H9 (cell line): ENCODE measurements around the gene HEBP2. TPM values are rescaled to one million over a fixed set of nuclear protein-coding genes. Genes with fewer than 3 reads are reported as not detected.

Experiments
- DNase-seq: peaks from one replicate; pipeline ENCODE4 v3.0.0-alpha.2; 2017
- H2AFZ ChIP-seq: one replicate; pipeline ENCODE4 v1.6.1; 2013; ENCODE audit warnings: mild to moderate bottlenecking, low read length, control low read depth, moderate library complexity
- H2AK5ac ChIP-seq: 2 replicates; pipeline ENCODE4 v1.6.1; 2013; ENCODE audit warnings: low read length, control low read depth, mixed read lengths; ENCODE audit not compliant: insufficient read length
- H2BK120ac ChIP-seq: one replicate; pipeline ENCODE4 v1.6.1; 2013; ENCODE audit warnings: low read depth, mild to moderate bottlenecking, low read length, control low read depth, inconsistent platforms; ENCODE audit not compliant: poor library complexity, severe bottlenecking
- H2BK12ac ChIP-seq: 2 replicates; pipeline ENCODE4 v1.6.1; 2013; ENCODE audit warnings: low read length, control low read depth, mixed read lengths, low read depth; ENCODE audit not compliant: insufficient read length
- H2BK15ac ChIP-seq: 2 replicates; pipeline ENCODE4 v1.6.1; 2013; ENCODE audit warnings: low read depth, low read length, control low read depth
- H2BK20ac ChIP-seq: one replicate; pipeline ENCODE4 v1.6.1; 2013; ENCODE audit warnings: low read depth, mild to moderate bottlenecking, low read length, control low read depth, inconsistent platforms; ENCODE audit not compliant: poor library complexity, severe bottlenecking
- H2BK5ac ChIP-seq: 2 replicates; pipeline ENCODE4 v1.6.1; 2013; ENCODE audit warnings: low read length, control low read depth, mixed read lengths; ENCODE audit not compliant: insufficient read length
- H3K14ac ChIP-seq: 2 replicates; pipeline ENCODE4 v1.6.1; 2013; ENCODE audit warnings: low read length, control low read depth; ENCODE audit not compliant: insufficient read depth
- H3K18ac ChIP-seq: 2 replicates; pipeline ENCODE4 v1.6.1; 2013; ENCODE audit warnings: low read depth, mild to moderate bottlenecking, mixed read lengths, low read length, control low read depth; ENCODE audit not compliant: insufficient read length
- H3K23ac ChIP-seq: 2 replicates; pipeline ENCODE4 v1.6.1; 2013; ENCODE audit warnings: low read length, control low read depth, mixed read lengths, low read depth; ENCODE audit not compliant: insufficient read length
- H3K23me2 ChIP-seq: 2 replicates; pipeline ENCODE4 v1.6.1; 2013; ENCODE audit warnings: low read depth, mild to moderate bottlenecking, mixed read lengths, low read length, control low read depth; ENCODE audit not compliant: insufficient read length, poor library complexity, severe bottlenecking
- H3K27ac ChIP-seq: 2 replicates; pipeline ENCODE4 v1.5.1; 2013; ENCODE audit warnings: low read length, control low read depth, mixed read lengths, low read depth; ENCODE audit not compliant: insufficient read length
- H3K27me3 ChIP-seq: 2 replicates; pipeline ENCODE4 v1.6.1; 2013; ENCODE audit warnings: low read length, control low read depth, inconsistent platforms; ENCODE audit not compliant: insufficient read depth
- H3K4ac ChIP-seq: 2 replicates; pipeline ENCODE4 v1.6.1; 2013; ENCODE audit warnings: low read depth, mild to moderate bottlenecking, control low read depth, inconsistent platforms, low read length, moderate library complexity
- H3K4me1 ChIP-seq: 2 replicates; pipeline ENCODE4 v1.6.1; 2013; ENCODE audit warnings: low read length, control low read depth, inconsistent platforms; ENCODE audit not compliant: insufficient read depth
- H3K4me2 ChIP-seq: 2 replicates; pipeline ENCODE4 v1.6.1; 2013; ENCODE audit warnings: low read length, control low read depth, mixed read lengths; ENCODE audit not compliant: insufficient read length, insufficient read depth
- H3K56ac ChIP-seq: 2 replicates; pipeline ENCODE4 v1.6.1; 2013; ENCODE audit warnings: low read depth, mild to moderate bottlenecking, mixed read lengths, low read length, control low read depth; ENCODE audit not compliant: insufficient read length
- H3K79me1 ChIP-seq: 2 replicates; pipeline ENCODE4 v1.6.1; 2013; ENCODE audit warnings: low read depth, mild to moderate bottlenecking, moderate library complexity, low read length, control low read depth, inconsistent platforms; ENCODE audit not compliant: insufficient read depth, poor library complexity, severe bottlenecking
- H3K79me2 ChIP-seq: 2 replicates; pipeline ENCODE4 v1.6.1; 2013; ENCODE audit warnings: low read length, control low read depth, inconsistent platforms; ENCODE audit not compliant: insufficient read depth
- H3K9ac ChIP-seq: 2 replicates; pipeline ENCODE4 v1.6.1; 2013; ENCODE audit warnings: low read length, control low read depth, mixed read lengths; ENCODE audit not compliant: insufficient read length; ENCODE audit errors: extremely low read depth
- H3K9me3 ChIP-seq: one replicate; pipeline ENCODE4 v1.6.1; 2013; ENCODE audit warnings: low read depth, low read length, inconsistent platforms; ENCODE audit not compliant: control insufficient read depth
- H3T11ph ChIP-seq: one replicate; pipeline ENCODE4 v1.6.1; 2013; ENCODE audit warnings: mild to moderate bottlenecking, low read length, control low read depth, inconsistent platforms
- H4K20me1 ChIP-seq: one replicate; pipeline ENCODE4 v1.6.1; 2013; ENCODE audit not compliant: control insufficient read depth, insufficient read length, insufficient read depth
- H4K5ac ChIP-seq: 2 replicates; pipeline ENCODE4 v1.6.1; 2013; ENCODE audit warnings: low read depth, mild to moderate bottlenecking, mixed read lengths, low read length, control low read depth; ENCODE audit not compliant: insufficient read length
- H4K8ac ChIP-seq: replicated peaks from 2 replicates; pipeline ENCODE4 v1.6.1; 2013; ENCODE audit warnings: low read length, control low read depth, mixed read lengths, low read depth; ENCODE audit not compliant: insufficient read length
- H4K91ac ChIP-seq: 2 replicates; pipeline ENCODE4 v1.6.1; 2013; ENCODE audit warnings: low read depth, mild to moderate bottlenecking, moderate library complexity, mixed read lengths, low read length, control low read depth; ENCODE audit not compliant: insufficient read length
- H3K27ac Mint-ChIP-seq, 3 experiments: 2 replicates in 2 of 3; 3 replicates in 1 of 3; pipeline ENCODE4 v1.8.0; 2020 to 2021; ENCODE audit warnings: mixed read lengths in 3 of 3, mild to moderate bottlenecking in 1 of 3, moderate library complexity in 1 of 3
- H3K27me3 Mint-ChIP-seq: 2 replicates; pipeline ENCODE4 v1.8.0; 2021; ENCODE audit warnings: low read depth, mild to moderate bottlenecking, moderate library complexity, mixed read lengths
- H3K36me3 Mint-ChIP-seq, 3 experiments: 2 replicates in 2 of 3; 3 replicates in 1 of 3; pipeline ENCODE4 v1.8.0; 2020 to 2021; ENCODE audit warnings: low read depth in 3 of 3, mixed read lengths in 3 of 3; ENCODE audit not compliant: insufficient read depth in 1 of 3
- H3K4me1 Mint-ChIP-seq, 2 experiments: 2 replicates each; pipeline ENCODE4 v1.8.0; 2020; ENCODE audit warnings: mixed read lengths in 2 of 2
- H3K4me3 Mint-ChIP-seq, 2 experiments: 2 replicates in 1 of 2; 3 replicates in 1 of 2; pipeline ENCODE4 v1.8.0; 2020 to 2021; ENCODE audit warnings: mild to moderate bottlenecking in 2 of 2, mixed read lengths in 2 of 2, moderate library complexity in 1 of 2
- H3K9me3 Mint-ChIP-seq, 2 experiments: 2 replicates in 1 of 2; 3 replicates in 1 of 2; pipeline ENCODE4 v1.8.0; 2020; ENCODE audit warnings: mild to moderate bottlenecking in 2 of 2, mixed read lengths in 2 of 2, moderate library complexity in 1 of 2
- WGBS: extraction: QIAGEN DNeasy Blood & Tissue Kit; methylation state at CpG from one replicate; pipeline ENCODE4 v1.1.7; 2013; ENCODE audit warnings: missing lambda C conversion rate, low lambda C conversion rate, mixed read lengths; ENCODE audit not compliant: insufficient read length; ENCODE audit errors: extremely low coverage; 5-methylcytosine and 5-hydroxymethylcytosine counted together
- total RNA-seq: library from RNA; stranded (reverse); gene quantifications from 2 replicates; pipeline ENCODE4 v1.2.1, GENCODE V29; 2021
- TF ChIP-seq, protein P1 (sequence below): fragments of 200-600 bp; sonication (generic); conservative IDR thresholded peaks from 3 replicates; pipeline ENCODE4 v1.8.0; 2021; ENCODE audit warnings: antibody characterized with exemption, mild to moderate bottlenecking

The HEBP2 gene
- total RNA-seq, 1 experiment from 2014 or later: 57.8 TPM

DNA sequence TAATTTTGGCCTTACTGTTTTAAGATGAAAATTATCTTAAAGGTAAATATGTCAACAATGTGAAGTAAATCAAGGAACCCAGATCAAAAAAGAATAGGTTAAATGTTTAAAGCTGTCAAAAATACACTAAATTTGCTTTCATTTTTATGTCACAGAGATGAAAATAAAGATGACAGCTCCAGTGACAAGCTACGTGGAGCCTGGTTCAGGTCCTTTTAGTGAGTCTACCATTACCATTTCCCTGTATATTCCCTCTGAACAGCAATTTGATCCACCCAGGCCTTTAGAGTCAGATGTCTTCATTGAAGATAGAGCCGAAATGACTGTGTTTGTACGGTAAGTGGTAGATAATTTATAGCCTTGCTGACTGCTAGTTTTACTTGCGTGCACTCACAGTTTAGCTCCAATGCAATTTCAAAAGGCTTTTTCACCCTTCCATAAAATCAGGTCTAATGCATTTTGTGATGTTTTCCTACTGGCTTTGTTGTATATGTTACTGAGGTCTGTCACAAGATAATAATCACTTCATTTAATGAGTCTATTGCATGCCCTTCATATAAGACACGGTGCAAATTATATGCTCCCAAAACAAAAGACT, 1.9 kb downstream of the HEBP2 start:
- H3T11ph ChIP-seq: no peak overlapping the region
- no peak overlapping the region for H3K14ac ChIP-seq
- Mint-ChIP-seq H3K4me3 (peak overlapping the region in 1 of 2 experiments; percentile 90; a peak in 1 of 5 replicates), H3K4me1 (peaks cover 4 to 10% of the 10 kb centered on the region in 2 experiments), H3K9me3 (no peaks in the 10 kb centered on the region; a peak in 1 of 5 replicates), H3K36me3 (peaks cover 6 to 49% (median 47%) of the 10 kb centered on the region in 3 experiments; a peak in 6 of 7 replicates), H3K27ac (no peak overlapping the region), H3K27me3 (no peaks in the 10 kb centered on the region; the same call in 1 of the 2 replicates)
- H2BK5ac ChIP-seq: no peak overlapping the region
- WGBS: no CpG with 5 or more reads among the region's 5 CpGs
- no peaks in the 10 kb centered on the region for H3K4me1 ChIP-seq
- peaks cover 17% of the 10 kb centered on the region for H3K23me2 ChIP-seq
- no peak overlapping the region for H3K27ac ChIP-seq
- no peaks in the 10 kb centered on the region for H3K27me3 ChIP-seq
- no peak overlapping the region for H3K4me2 ChIP-seq
- no peaks in the 10 kb centered on the region for H3K9me3 ChIP-seq
- DNase-seq: no peak
- no peak overlapping the region for H4K5ac ChIP-seq
- no peak overlapping the region for H3K4ac ChIP-seq
- H2BK120ac ChIP-seq: no peak overlapping the region
- TF ChIP-seq, protein P1, sequence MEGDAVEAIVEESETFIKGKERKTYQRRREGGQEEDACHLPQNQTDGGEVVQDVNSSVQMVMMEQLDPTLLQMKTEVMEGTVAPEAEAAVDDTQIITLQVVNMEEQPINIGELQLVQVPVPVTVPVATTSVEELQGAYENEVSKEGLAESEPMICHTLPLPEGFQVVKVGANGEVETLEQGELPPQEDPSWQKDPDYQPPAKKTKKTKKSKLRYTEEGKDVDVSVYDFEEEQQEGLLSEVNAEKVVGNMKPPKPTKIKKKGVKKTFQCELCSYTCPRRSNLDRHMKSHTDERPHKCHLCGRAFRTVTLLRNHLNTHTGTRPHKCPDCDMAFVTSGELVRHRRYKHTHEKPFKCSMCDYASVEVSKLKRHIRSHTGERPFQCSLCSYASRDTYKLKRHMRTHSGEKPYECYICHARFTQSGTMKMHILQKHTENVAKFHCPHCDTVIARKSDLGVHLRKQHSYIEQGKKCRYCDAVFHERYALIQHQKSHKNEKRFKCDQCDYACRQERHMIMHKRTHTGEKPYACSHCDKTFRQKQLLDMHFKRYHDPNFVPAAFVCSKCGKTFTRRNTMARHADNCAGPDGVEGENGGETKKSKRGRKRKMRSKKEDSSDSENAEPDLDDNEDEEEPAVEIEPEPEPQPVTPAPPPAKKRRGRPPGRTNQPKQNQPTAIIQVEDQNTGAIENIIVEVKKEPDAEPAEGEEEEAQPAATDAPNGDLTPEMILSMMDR: no peak
- H3K56ac ChIP-seq: no peak overlapping the region
- no peak overlapping the region for H2BK15ac ChIP-seq
- H2AFZ ChIP-seq: no peak overlapping the region
- no peaks in the 10 kb centered on the region for H4K20me1 ChIP-seq
- H3K79me2 ChIP-seq: no peaks in the 10 kb centered on the region
- no peak overlapping the region for H3K23ac ChIP-seq
- H3K79me1 ChIP-seq: no peaks in the 10 kb centered on the region
- no peak overlapping the region for H4K8ac ChIP-seq
- H4K91ac ChIP-seq: no peak overlapping the region
- no peak overlapping the region for H3K18ac ChIP-seq
- H2AK5ac ChIP-seq: no peak overlapping the region
- no peak overlapping the region for H2BK12ac ChIP-seq
- no peak overlapping the region for H2BK20ac ChIP-seq
- no peak overlapping the region for H3K9ac ChIP-seq
